OCI-LY3 (cell line): ENCODE data around the gene RALA.
"Not testable (repeated sequence)": the region's sequence is repeated elsewhere in the genome, so short reads cannot be mapped to it uniquely, and the experiment has no call there.

Experiments used
- EZH2phosphoT487 ChIP-seq: fragments of 200-600 bp; shearing (Covaris generic); IDR thresholded peaks from 2 replicates; pipeline ENCODE4 v1.6.1; 2018; ENCODE audit warnings: antibody characterized with exemption, mixed run types, low read depth
- TF ChIP-seq, protein P1 (sequence below): fragments of 200-600, 300-600 bp; sonication (generic); IDR thresholded peaks from 2 replicates; pipeline ENCODE4 v1.5.1; 2014; ENCODE audit warnings: antibody characterized with exemption, low read length, low read depth

DNA sequence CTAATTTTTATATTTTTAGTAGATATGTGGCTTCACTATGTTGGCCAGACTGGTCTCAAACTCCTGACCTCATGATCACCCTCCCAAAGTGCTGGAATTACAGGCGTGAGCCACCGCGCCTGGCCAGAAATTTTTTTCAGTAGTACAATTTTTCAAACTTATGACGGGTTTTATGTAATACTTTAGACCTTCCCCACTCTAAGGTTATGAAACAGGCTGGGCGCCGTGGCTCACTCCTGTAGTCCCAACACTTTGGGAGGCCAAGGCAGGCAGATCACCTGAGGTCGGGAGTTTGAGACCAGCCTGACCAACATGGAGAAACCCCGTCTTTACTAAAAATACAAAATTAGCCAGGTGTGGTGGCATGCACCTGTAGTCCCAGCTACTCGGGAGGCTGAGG lies 56.5 kb downstream of the RALA start:
- TF ChIP-seq, protein P1, sequence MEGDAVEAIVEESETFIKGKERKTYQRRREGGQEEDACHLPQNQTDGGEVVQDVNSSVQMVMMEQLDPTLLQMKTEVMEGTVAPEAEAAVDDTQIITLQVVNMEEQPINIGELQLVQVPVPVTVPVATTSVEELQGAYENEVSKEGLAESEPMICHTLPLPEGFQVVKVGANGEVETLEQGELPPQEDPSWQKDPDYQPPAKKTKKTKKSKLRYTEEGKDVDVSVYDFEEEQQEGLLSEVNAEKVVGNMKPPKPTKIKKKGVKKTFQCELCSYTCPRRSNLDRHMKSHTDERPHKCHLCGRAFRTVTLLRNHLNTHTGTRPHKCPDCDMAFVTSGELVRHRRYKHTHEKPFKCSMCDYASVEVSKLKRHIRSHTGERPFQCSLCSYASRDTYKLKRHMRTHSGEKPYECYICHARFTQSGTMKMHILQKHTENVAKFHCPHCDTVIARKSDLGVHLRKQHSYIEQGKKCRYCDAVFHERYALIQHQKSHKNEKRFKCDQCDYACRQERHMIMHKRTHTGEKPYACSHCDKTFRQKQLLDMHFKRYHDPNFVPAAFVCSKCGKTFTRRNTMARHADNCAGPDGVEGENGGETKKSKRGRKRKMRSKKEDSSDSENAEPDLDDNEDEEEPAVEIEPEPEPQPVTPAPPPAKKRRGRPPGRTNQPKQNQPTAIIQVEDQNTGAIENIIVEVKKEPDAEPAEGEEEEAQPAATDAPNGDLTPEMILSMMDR, result not testable (repeated sequence)
- TF ChIP-seq EZH2phosphoT487, result not testable (repeated sequence)
